Erythroblast (primary cell): Measurements from ENCODE around the gene CAMKMT.

Source experiments
- GATA1 ChIP-seq: IDR thresholded peaks from 2 replicates; pipeline ENCODE4 v1.6.1; 2011; ENCODE audit warnings: low read depth, mild to moderate bottlenecking, control low read depth, low read length, moderate library complexity
- POLR2A ChIP-seq: IDR thresholded peaks from 2 replicates; pipeline ENCODE4 v1.6.1; 2011; ENCODE audit warnings: mild to moderate bottlenecking, low read length

DNA sequence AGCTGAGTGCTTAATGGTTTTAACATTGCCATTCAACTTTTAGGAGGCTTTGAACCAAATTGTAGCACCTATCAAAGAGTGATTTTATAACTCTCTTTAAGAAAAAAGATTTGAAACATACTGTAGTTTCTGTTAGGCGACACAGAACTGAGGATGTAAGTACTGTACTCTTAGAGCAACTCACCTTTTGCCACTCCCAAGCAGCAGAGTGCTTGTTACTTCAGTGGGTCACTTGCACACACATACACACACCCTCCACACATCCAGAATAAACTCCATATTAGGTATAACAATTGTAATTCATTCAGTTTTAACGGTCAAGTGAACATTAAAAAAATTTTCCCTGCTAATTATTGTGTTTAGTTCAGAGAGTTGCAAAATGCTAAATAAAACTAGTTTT is 118.3 kb downstream of the CAMKMT start:
- no peak for TF ChIP-seq POLR2A
- TF ChIP-seq GATA1: no peak
